Measurements from ENCODE around the gene SERTM1.
A peak's percentile ranks its signal among the peaks of the same experiment; 100 is the strongest.

Gene SERTM1

DNA sequence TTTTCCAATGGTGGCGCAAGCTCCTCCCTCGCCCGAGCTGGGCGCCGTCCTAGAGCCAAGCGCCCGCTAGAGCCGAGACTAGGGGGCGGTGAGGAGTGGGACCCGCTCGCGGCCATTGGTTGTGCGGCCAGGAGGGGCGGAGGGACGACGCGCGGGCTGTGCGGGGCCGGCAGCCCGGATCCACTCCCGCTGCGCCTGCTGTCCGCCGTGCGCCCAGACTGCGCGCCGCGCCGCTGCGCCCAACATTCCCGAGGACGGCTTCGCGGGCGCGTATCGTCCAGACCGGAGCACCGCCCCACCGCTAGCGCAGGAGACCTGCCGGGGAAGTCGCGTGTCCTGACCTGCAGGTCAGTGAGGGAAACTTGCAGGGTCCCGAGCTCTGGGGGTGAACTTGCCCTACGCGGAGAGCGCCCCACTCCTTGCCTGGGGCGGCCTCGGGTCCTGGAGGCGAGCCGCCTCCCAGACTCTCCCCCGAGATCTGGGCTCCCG lies at the start of gene SERTM1:
Gene SERTM1 (plus strand): TSS at position 183 of the 489 bp plus-strand sequence. CDS start 21,059 bp downstream, outside the sequence.
- DNase-seq = peak; percentile 24

DNA sequence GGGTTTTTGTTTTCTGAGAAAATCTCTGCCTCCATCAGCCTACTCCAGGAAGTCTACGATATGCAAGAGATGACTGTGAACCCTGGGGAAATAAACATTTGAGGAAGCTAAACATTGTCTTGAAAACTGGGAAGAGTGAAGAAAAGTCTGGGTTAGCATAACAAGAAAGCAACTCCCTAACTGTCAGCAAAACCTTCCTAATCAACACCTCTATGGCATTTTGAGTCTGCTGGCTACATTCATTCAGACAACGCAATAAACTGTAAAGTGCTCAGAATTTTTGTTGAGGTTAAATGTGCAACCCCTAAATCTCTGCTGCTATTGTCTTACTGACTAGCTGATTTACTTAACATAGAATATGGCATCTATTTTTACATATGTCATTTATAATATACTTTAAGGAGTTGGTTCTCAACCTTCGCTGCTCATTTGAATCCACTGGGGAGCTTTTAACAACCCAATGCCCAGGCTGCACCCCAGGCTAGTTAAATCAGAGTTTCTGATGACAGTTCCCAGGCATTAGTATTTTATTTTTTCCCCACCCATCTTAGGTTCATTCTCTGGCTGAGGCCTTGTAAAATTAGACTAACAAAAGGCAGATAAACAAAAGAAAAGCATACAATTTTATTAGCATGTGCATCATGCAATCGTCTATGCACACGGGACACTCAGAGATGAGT lies 45.3 kb upstream of the SERTM1 start:
- no peak for DNase-seq

DNA sequence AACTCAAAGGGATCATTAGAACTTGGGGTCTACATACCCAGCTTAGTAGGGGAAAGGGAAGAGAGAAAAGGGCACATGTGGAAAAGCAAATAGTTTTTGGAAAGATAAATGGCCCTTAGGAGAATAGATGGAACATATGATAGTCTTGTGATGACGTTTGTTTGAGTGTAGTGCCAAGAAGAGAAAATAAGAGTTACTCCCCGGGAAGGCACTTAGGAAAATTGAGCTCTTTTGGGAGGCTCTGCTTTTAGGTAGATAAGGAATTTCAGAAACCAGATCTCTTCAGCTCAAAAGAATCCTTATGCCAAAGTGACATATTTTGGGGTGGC lies 44.8 kb upstream of the SERTM1 start:
- DNase-seq = no peak

DNA sequence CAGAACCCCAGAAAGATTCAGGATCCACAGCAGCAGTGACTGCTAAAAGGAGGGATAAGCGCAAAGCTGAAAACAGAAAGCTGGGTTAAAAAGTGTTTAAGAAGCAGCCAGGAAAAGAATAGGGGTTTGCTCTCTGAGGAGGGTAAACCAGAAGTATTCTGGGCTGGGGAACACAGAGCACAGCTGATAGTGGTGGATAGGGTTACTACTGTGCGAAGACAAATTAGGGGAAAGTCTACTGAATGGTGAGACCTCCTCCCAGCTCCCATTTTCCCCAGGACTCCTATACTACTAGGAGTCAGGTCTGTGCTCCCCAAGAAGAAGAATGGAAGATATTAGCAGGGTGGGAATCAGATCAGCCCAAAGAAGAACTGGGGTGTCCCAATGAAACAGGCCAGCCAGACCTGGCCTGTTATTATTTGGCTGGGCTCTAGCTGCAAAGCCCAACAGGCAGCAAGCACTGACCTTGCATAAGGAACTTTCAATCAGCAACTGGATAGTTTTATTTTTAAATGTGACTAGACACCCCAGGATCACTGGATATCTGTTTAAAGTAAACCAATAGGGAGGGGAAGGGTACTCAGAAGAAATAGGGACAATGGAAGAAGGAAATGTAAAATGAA lies 43.5 kb upstream of the SERTM1 start:
- DNase-seq = no peak

DNA sequence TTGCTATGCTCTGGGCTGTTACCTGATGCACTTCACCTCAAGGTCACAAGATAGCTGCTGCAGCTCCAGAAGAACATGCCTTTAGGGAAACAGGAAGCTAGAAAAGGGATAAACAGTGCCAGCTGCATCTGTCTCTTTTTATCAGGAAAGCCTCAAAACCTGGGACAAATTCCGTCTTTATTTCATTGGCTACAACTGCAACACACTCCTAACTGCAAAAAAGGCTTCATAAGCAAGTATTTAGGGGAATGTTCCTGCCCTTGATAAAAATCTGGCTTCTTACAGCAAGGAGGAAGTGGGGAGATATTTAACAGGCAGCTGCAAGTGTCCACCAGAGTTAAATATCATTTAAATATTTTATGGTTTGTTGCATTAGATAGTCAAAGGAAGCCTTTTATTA lies 34.2 kb upstream of the SERTM1 start:
- no peak for DNase-seq

DNA sequence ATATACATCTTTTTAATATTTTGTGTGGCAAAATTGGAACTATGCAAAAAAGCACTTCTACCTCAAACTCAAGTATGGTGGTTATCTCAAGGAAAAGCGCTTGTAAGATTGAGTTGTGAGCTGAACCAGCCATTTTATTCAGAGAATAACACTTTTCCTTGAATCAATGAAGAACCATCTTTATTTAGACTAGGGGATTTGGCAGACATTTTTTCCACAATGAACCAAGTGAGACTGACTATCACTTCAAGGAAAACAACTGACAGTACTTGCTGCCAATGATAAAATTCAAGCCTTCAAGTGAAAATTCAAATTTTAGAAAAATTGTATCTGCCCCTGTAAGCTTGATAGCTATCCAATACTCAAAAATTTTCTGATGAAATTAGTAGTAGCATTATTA lies 23.2 kb upstream of the SERTM1 start:
- no peak for DNase-seq

DNA sequence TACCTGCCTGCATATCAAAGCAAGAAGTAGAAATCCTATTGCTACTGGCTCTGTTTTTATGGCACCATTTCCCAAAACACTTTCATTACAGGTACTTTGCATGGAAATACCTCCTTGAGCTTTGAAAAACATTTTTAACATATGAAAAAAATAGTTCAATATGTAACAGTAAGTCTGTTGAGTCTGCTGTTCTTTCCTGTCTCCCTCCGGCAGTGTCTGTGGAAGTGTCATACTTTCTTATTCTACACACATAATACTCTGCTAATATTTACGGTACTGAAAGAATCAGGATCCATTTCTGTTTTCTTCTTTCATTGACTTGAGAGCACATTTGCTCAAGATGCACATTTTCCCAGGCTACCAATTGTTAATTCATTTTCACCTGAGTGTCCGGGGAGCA lies 8.2 kb upstream of the SERTM1 start:
- DNase-seq = no peak

DNA sequence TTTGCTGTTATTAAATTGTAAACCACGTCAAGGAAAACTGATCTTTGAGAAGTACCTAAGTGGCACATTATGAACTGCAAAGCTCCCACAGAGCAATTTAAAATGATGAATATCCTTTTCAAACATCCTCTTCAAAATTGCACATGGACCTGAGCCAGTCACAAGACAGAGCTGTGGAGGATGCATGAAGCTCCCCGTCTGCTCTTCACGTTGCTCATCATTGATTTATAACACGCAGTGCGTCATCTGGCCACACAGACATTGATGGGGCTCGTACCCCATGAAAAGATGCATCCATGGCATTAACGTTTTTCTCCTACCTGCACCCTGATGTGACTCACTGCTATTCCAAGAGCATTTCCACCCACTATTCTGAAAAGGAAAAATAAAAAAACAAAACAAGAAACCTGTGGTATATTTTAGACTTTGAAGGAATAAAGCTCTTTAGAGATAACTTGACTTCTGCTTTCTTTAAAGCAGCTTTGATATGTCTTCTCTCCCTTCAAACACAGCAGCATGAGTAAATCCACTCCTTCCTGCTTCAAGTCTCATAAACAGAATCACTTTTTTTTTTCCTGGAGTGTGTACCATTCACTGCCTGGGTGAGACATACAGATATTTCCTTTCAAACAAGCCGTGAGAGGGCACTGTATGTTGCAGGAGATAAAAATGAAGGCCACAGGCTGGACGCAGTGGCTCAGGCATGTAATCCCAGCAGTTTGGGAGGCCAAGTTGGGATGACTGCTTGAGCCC lies 7.2 kb upstream of the SERTM1 start:
- DNase-seq = peak; percentile 36

DNA sequence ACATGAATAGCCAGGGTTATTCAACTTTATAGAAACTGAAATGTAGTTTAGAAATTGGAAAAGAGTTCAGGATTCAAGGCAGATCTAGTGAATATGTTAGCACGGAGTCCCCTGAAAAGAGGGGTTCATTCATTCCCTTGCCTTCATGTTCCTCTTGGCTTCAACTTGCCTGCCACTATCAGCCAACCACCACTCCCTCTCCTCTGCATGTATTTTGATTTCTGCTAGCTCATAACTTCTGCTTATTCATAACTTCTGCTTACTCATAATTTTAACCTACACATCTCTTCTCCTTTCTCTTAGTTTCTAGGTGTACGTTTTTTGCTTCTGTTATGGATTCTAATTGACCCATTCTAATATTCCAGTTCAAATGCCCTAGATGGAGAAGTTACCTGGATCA lies 5.5 kb upstream of the SERTM1 start:
- DNase-seq = no peak

DNA sequence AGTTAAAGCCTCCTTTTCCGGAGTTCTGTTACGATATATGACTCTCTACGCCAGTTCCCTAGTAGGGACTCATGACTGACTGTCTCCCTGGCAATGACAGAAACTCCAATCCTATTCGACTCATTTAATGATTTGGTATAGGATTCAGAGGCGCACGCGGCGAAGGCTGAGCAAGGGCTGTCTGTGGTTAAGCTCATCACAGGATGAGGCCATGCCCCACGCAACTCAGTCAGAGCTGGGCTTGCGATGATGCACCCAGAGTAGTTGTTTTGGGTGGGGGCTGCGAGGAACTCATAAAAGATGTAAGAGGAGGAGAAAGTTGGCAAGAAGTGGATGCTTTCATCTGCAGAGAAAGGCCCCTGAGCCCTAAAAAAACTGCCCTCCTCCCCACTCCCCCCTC lies 468 bp upstream of the SERTM1 start:
- no peak for DNase-seq

DNA sequence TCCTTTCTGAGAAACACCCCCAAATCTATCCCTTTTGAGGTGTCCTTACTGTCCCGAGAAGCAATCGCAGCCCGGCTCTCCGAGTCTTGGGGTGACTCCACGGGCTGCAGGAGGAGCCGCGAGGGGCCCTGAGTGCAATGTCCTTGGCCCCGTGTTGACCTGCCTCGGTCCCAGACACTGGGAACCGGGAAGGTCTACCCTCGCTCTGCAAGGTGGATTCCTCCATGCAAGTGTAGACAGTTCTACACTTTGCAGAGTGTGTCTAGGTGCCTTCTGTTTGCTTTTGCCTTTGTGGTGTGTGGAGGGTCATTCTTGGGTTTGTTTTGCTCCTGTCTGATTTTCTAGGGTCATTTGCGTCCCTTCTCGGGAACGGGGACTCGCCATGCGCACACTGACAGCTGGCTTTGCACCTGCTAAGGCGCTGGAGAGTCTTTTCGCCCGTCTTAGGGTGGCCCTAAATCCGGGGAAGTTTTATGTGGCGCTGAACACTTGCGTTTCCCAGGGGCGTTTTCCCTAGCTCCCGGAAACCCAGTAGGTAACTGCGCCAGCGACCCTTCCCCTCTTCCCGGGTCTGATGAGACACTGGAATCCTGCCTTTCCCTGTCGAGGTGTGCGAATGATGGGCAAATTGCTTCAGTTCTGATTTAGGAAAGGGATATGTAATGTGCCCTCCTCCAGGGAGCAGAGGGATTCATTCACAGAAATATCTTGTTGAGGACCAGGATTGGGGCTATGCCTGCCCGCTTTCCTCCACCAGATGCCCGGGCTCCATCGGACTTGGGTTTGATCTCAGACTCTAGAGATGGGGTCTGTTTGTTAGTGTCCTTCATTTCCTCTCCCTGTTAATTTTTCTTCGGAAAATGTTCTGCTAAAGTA lies 755 bp downstream of the SERTM1 start:
- no peak for DNase-seq

DNA sequence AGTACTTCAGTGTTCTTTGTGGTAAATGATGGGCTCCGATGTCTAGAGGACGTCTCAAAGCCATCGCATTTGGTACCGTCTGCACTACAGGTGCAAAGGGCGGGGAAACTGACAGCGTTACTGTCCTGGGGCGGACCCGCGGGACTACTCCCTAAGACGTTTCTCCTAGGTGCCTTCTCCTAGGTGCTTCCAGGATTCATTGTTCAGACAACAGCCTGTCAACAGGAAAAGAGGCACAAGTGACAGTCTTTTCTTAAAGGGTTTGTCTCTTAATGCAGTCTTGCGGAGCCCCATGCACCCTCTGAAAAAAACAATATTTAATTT lies 1.4 kb downstream of the SERTM1 start:
- DNase-seq = no peak

DNA sequence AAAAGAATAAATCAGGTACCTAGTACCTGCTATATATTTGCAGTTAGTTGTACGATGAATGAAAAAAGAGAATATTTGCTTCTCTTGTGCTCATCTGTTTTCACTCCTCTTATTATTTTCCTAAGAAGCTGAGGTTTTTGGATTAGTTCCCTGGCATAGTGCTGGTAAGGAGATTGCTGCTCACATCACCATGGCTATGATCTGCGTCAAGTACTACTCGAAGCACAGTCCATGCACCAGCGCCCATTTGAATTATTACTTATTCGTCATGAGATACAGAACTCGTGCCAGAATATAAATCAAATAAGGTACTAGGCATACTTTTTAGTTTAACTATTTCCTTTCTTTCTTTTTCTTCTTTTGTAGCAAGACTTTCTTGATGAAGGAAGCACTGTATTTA lies 7.1 kb downstream of the SERTM1 start:
- no peak for DNase-seq

DNA sequence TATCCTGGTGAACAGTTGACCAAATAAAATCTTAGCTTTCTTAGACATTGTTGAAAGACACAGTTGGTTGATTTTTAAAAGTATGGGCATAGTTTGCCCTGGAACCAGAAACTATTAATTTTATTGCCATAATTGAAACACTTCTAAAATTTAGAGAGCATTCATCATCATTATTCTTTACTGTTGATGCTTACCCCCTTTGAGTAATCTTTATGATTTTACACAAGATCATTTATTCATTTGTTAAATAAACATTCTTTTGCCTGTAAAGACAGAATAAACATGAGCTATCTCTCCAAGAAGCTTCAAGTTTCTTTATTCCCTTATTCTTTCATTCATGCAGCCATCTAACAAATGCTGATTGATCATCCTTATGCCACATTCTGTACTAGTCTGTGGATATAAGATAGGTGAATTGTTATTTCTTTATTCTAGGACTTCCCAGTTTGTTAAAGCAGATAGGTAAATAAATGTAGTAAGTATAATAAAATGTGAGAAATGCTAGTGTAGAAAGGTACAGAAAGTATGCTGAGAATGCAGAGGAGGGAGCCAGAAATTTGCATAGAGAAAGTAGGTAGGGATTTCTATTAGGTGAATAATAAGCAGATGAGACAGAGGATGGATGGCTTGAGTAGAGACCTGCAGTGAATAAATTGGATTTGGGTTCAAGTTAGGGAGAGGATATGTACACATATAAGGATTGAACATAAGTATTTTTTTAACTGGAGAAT lies 8.2 kb downstream of the SERTM1 start:
- no peak for DNase-seq

DNA sequence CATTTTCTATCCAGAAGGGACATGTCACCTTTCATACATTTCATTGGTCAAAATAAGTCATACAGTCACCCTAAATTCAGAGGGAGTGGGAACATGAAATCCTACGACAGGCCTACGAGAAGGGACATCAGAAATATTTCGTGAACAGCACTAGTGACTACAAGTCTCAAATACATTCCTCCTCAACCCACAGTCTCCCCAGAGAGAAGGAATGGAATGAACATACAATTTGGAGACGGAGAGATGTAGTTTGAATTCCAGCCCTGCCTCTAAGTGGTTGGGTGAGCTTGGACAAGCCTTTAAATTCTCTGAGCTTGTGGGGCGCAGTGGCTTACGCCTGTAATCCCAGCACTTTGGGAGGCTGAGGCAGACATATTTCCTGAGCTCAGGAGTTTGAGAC lies 9.9 kb downstream of the SERTM1 start:
- no peak for DNase-seq

DNA sequence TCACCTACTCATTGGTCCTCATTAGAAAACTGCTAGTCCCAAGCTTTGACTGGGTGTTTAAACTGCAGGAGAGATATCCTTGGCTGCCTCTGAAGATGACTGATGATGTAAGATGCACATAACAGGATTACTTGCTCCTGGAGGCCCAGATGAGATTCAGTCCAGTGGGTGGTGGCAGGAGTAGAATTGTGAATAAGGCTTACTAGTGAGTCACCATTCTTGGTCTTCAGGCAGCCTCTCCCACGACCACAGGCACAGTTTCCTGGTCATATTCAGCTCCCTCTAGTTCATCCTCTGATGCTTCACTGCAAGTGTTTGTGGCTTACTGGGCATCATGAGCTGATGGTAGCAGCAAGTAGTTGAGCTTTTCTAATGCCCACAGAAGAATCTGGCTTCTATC lies 12.1 kb downstream of the SERTM1 start:
- DNase-seq = no peak

DNA sequence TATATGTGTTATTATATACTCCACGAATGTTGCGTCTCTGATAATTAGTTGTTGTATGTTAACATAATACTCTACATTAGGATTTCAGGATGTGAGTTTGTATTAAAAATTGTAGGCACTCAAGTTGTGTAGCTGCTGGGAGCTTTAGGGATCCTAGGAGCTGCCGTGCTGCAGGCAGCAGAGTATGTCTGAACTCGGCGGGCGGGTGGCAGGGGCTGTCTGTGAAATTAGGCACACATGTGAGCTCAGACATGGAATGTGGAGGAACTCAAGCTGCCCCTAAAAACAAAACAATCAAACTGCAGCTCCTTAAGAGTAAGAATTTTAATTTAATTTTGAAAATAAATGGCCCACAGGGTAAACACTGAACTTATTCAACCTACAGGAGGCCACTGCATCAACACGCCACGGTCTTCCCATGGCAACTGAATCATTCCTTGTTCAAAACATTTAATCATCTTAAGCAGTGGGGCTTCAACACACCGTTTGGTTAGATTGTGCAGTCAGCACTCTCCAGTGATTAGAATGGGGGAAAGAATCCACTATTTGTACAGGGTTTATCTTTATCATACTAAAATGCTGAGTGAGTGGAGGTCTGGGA lies 22.7 kb downstream of the SERTM1 start:
- no peak for DNase-seq

DNA sequence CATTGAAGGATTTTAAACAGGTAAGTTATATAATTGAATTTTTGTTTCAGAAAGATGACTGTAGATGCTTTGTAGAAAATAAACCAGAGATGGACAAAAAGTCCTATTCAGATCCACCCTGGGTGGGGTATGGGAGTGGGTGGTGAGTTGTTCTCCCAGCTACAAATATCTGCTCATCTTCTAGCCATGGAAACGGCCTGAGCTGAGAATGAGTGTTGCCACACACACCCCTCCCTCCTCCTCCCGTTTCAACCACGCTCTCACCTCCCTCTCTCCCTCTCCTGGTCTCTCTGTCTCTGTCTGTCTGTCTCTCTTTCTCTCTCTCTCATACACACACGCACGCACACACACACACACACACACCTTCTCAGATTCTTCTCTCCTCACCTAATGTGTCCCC lies 26.4 kb downstream of the SERTM1 start:
- DNase-seq = no peak

DNA sequence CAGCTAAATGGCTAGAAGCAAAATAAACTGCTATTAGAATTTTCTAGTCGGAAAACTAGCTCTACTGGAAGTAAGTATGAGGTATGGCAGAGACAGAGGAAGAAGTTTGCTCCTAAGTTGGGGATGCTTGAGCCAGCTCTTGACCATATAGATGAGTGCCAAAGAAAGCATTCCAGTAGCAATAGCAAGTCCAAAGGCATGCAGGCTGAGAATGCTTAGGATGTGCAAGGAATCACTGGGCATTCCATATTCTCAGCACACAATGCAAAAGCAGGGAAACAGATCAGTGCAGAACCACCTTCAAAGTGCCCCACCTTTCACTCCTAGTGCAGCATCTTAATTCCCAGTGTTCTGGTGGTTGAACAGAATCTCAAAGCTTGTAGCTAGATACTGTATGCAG lies 32.9 kb downstream of the SERTM1 start:
- no peak for DNase-seq

DNA sequence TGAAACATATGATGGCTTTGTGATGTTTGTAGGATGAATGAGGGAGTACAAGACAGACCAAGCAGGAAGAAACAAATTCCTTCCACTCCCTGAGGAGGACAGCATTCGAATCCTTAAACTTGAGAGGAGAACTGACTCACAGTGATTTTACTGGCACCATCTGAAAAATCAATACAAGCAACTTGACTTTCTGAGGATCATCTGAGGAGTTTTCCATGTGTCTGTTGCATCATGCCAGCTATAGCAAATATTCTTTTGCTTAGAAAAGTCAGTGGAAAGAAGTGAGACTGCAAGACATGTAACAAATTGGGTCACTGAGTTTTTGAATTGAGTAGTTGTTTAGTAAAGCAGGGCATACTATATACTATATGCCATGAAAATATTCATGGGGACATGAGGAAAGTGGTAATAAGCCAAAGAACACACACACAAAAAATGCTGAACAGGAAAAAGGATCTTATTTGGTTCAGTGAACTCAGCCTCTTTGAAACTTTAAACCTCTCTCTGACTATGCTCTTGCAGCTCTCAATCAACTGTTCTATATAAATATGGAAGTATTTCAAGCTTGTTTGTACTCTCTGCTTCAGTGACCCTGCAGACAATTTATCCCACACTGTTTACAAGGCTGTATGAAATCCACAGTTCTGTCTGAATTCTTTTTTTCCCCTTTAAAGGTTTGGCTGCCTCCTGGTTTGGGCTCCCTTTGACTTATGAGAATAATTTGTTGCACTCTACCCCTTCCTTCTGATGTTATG lies 35.5 kb downstream of the SERTM1 start:
- no peak for DNase-seq

DNA sequence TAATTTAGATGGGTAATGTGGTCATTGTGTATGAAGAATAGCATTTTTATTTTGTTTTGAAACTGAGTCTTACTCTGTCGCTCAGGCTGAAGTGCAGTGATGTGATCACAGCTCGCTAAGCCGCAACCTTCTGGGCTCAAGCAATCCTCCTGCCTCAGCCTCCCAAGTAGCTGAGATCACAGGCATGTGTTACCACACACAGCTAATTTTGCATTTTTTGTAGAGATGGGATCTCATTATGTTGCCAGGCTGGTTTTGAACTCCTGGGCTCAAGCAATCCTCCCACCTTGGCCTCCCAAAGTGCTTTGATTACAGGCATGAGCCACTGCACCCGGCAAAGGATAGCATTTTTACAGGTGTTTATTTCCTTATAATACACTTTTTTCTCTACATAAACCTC lies 36.6 kb downstream of the SERTM1 start:
- no peak for DNase-seq

DNA sequence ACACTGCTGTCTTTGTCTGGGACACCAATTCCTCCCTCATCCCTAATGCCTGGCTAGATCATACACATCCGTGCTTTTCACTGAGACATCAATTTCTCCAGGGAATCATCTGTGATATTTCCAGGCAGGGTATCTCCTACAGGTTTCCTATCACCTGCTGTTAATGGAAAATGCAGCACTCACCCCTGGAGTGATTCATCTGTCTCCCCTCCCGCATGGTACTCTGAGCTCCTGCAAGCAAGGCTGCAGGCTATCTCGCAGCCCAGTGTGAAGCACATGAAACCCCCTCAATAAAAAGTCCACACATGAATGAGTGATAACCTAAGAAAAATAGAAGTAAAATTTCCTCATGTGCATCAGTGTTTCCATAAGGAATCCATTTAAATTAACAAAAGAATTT lies 38.5 kb downstream of the SERTM1 start:
- DNase-seq = no peak
